Omental fat pad (tissue), 4 donors: ENCODE measurements around the gene DCTN4. TPM values are rescaled to one million over a fixed set of nuclear protein-coding genes. Genes with fewer than 3 reads are reported as not detected.
A peak's percentile ranks its signal among the peaks of the same experiment; 100 is the strongest.

Source experiments
- ATAC-seq: fragments of 150-250 bp; one replicate; pipeline ENCODE4 v1.9.1; 2016; ENCODE audit warnings: mild to moderate bottlenecking, moderate library complexity; ENCODE audit not compliant: low FRiP score
- DNase-seq: peaks from one replicate; pipeline ENCODE4 v3.0.0-alpha.2; 2019; ENCODE audit warnings: low spot score
- total RNA-seq, 4 donors: library from RNA; depleted of rRNA; stranded (reverse); fragments of >200 nt; gene quantifications; one replicate each; pipeline ENCODE4 v1.1.0, GENCODE V29; 2016
- TF ChIP-seq, protein P1 (sequence below), 3 donors: fragments of 450-650 bp; IDR thresholded peaks; one replicate each; pipeline ENCODE4 v1.5.1; 2016 to 2017; ENCODE audit warnings: antibody characterized with exemption in 3 of 3, mild to moderate bottlenecking in 3 of 3, moderate library complexity in 2 of 3

DCTN4 gene
- total RNA-seq, 4 donors from 2014 or later, result 52.2 to 84.9 (median 67.0) TPM

DNA sequence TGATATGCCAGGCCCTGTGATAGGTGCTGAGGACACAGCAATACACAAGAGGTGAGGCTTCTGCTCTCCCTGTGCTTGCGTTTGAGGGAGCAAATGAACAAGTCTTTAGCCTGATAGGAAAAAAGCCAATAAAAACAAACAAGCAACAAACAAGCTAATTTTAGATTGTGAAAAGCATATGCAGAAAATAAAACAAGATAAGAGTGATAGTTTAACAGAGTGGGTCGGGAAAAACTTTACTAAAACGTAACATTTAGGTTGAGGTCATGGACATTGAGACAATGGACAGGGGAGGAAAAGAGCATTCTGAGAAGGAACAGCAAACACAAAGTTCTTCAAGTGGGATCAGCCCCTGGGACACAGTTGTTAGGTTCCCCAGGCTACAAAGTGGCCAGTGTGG, 24.0 kb upstream of the DCTN4 start:
- TF ChIP-seq, protein P1, sequence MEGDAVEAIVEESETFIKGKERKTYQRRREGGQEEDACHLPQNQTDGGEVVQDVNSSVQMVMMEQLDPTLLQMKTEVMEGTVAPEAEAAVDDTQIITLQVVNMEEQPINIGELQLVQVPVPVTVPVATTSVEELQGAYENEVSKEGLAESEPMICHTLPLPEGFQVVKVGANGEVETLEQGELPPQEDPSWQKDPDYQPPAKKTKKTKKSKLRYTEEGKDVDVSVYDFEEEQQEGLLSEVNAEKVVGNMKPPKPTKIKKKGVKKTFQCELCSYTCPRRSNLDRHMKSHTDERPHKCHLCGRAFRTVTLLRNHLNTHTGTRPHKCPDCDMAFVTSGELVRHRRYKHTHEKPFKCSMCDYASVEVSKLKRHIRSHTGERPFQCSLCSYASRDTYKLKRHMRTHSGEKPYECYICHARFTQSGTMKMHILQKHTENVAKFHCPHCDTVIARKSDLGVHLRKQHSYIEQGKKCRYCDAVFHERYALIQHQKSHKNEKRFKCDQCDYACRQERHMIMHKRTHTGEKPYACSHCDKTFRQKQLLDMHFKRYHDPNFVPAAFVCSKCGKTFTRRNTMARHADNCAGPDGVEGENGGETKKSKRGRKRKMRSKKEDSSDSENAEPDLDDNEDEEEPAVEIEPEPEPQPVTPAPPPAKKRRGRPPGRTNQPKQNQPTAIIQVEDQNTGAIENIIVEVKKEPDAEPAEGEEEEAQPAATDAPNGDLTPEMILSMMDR (IDR thresholded peaks at IDR 0.05), result no peak
- ATAC-seq, result no peak

DNA sequence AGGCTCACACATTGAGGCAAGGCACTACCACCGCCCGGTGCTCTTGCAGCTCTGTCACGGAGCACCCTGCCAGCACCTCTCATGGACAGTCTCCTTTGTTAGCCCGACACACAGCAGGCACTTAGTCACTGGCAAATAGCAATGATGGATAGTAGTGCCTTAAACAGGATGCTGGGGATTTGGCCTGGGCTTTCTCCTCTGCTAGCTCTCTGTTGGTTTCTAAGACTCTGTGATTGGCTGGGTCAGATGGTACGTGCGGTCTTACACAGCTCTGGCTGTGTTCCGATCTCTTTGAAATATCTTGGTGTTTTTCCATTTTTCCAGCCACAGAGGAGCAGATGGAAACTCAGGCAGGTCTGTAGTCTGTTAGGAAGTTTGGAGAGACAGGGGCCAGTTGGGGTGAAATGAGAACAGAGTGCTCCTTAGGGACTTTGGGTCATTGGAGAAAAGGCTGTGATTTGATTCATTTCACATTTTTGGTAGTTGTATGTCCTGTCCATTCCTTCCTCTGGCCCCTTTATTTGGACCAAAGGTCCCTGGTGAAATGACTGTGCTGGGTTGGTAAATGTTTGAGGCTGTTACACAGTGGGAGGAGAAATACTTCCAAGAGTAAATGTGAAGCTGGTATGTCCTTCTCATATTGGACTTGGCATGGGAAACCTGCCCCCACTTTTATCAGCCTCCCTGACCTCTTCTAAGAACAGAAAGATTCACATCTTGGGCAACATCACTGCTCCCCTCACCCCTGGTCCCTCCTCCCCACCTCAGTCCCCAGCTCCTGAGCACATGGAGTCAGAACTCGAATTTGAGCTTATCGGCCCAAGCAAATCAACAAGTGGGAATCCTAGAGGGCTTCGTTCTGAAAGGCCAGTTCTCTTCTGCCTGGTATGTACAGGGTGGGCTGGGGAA, 23.1 kb upstream of the DCTN4 start:
- peak; percentile 27 for ATAC-seq
- no peak for DNase-seq
- TF ChIP-seq, protein P1 (IDR thresholded peaks at IDR 0.05), result no peak

More for the DNA sequence above, 24.0 kb upstream of the DCTN4 start:
- no peak for DNase-seq

DNA sequence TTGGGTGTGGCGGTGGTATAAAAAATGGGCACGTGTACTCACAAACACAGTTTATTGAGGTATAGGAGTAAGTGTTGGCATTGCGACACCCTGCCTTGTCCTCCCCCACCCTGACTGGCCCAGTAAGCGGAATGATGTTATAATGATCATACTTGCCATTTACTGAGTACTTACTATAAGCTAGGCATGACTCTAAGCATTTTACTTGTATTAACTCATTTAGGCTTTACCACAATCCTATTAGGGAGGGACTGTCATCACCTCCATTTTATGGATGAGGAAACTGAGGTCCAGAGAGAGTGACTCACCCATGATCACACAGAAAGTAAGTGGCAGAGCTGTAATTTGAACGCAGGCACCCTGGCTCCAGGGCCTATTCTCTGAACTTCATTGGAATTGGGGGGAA, 22.0 kb upstream of the DCTN4 start:
- no peak for ATAC-seq
- TF ChIP-seq, protein P1 (IDR thresholded peaks at IDR 0.05), result no peak
- DNase-seq, result no peak

DNA sequence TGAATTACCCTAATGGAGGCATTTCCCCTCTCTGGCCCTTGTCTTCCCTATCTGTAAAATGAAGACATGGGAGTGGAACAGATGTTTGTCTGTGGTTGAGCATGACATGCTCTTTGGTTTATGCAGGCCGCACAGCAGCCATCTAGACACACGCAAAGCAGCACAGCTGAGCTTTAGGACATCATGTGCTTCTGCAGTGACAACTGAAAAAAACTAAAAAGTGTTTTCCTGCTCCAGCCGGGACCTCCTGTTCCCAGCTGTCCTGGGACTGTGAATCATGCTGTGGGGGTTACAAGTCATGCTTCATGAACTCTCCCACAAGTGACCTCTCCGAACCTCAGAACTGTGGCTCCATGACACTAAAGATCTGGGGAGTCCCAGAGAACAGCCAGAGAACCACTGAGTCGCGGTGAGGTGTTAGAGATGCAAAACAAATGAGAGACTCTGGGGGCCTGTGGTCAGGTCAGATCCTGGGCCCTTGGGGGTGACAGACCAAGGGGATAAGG, 21.4 kb upstream of the DCTN4 start:
- TF ChIP-seq, protein P1 (IDR thresholded peaks at IDR 0.05), result no peak
- ATAC-seq (no peak), DNase-seq (no peak)

DNA sequence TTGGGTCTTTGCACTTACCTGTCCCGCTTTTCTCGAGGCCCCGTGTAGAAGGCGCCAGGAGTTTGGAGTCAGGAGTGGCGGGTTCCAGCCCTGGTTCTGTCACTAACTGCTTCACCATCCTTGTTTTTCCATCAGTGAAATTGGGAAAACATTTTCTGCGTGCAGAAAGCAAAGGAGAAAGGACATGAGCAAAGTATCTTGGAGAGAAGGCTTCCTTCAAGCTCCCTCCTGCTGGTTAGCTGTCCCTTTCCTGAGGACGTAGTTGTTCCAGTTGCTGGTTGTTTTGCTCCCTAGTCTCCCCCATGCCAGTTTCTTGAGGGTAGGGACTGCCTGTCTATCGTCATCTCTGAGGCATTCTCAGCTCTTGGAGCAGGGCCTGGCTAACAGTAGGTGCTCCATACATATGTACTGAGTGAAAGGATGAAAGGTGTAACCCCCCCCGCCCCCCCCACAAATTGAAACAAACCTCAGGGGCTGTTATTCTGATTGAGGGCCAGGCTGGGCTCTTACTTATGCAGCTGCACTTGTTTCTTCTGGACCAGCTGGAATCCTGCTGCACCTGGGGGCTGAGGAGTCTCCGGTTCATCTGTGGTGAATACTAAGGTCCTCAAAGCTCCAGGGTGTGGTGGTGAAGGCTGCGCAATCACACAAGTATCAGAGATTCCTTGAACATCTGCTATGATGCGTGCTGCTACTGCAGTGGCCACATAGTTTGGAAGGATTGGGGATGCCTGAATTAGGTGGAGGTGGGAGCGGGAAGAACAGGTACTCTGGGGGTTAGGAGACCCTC, 20.8 kb upstream of the DCTN4 start:
- ATAC-seq (no peak), DNase-seq (no peak)
- TF ChIP-seq, protein P1 (IDR thresholded peaks at IDR 0.05), result no peak

DNA sequence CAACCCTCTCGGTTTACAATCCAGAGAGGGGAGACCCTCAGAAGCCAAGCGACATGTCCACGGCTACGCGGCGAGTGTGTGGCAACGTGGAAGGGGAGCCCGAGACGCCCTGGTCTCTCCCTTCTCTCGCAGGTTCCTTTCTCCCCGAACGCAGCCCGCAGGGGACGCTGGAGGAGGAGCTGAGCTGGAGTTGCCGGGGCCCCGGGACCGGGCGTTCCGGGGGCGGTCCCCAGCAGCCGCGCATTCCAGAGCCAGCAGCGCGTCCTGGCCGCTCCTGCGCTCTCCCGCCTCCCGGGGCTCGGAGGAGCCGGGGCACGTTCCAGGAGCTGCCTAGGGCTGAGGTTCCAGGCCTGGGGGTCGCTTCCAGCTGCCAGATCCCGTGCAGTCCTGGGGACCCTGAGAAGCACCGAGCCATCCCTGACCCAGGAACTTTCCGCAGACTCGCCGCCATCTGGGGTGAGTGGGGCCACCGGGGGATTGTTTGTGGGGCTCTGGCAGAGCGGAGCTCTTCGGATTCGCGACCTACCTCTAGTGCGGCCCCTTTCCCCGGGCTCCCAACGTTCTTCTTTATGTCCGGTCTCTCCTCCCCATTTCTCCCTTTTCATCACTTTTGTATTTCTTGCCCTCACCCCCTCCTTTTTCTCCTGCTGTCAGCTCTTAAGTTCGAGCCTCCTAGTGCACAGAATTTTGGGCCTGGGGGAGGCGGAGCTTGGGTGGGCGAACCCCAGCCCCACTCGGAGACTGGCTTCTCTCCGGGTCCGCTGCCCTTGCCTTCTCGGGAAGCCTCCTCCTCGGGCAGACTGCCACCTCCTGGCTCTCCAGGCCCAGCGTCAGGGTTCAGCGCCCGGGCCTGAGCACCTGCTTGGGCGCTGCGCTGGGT, 19.9 kb upstream of the DCTN4 start, which contains the start of gene SMIM3:
SMIM3 (plus strand) TSS at position 241 of the 880 bp plus-strand sequence. CDS start 16,684 bp downstream, outside the sequence.
- ATAC-seq, result peak; percentile 73
- TF ChIP-seq, protein P1 (IDR thresholded peaks at IDR 0.05), result no peak
- no peak for DNase-seq
